ENCODE results near the gene LBR. TPM values are rescaled to one million over a fixed set of nuclear protein-coding genes. Genes with fewer than 3 reads are reported as not detected.

LBR gene
- total RNA-seq, 1 experiment from 2014 or later = 86.0 TPM

- Mint-ChIP-seq H3K27me3 (ENCODE audit: low read depth) (0 out of 2 replicates have a peak, but pooled peaks cover 4% of the 10 kb centered on the region), H3K9me3 (no peaks in the 10 kb centered on the region), H3K27ac (no peak overlapping the region), H3K36me3 (no peaks in the 10 kb centered on the region), H3K4me1 (peaks cover 24% of the 10 kb centered on the region), H3K4me3 (no peak overlapping the region)
- ChIA-PET POLR2A (interaction anchor here (0.7 kb wide), 1 partner anchor 643 kb away, joined by 5 read pairs; no protein-coding TSS in a partner anchor), CTCF (interaction anchor here (1.1 to 1.3 kb wide), 2 partner anchors 11 to 14 kb away, joined by 3 to 5 read pairs; no protein-coding TSS in a partner anchor)
- no peak for ATAC-seq
- TF ChIP-seq ARID4B (CRISPR knock-in tag; IDR thresholded peaks at IDR 0.05; ENCODE audit: borderline replicate concordance) (no peak), SOX15 (CRISPR knock-in tag; IDR thresholded peaks at IDR 0.05) (no peak), JUN (CRISPR knock-in tag; IDR thresholded peaks at IDR 0.05) (no peak), HMGA2 (CRISPR knock-in tag; IDR thresholded peaks at IDR 0.05) (no peak), CREM (CRISPR knock-in tag; IDR thresholded peaks at IDR 0.05) (no peak), ZNF425 (CRISPR knock-in tag; conservative IDR thresholded peaks at IDR 0.05) (no peak), ZNF423 (CRISPR knock-in tag; IDR thresholded peaks at IDR 0.05) (no peak), NR2C2 (CRISPR knock-in tag; IDR thresholded peaks at IDR 0.05) (no peak), IRF2 (CRISPR knock-in tag; IDR thresholded peaks at IDR 0.05; ENCODE audit: borderline replicate concordance, low read depth) (no peak), ZMAT4 (CRISPR knock-in tag; IDR thresholded peaks at IDR 0.05) (no peak), ZNF219 (CRISPR knock-in tag; IDR thresholded peaks at IDR 0.05; ENCODE audit: borderline replicate concordance) (no peak), TEAD1 (CRISPR knock-in tag; IDR thresholded peaks at IDR 0.05) (no peak), GABPB1 (CRISPR knock-in tag; IDR thresholded peaks at IDR 0.05) (no peak), CBFB (CRISPR knock-in tag; IDR thresholded peaks at IDR 0.05; ENCODE audit: low read depth) (no peak), NFATC4 (CRISPR knock-in tag; IDR thresholded peaks at IDR 0.05) (no peak), ZNF232 (CRISPR knock-in tag; IDR thresholded peaks at IDR 0.05) (no peak)
- TF ChIP-seq, protein P1, sequence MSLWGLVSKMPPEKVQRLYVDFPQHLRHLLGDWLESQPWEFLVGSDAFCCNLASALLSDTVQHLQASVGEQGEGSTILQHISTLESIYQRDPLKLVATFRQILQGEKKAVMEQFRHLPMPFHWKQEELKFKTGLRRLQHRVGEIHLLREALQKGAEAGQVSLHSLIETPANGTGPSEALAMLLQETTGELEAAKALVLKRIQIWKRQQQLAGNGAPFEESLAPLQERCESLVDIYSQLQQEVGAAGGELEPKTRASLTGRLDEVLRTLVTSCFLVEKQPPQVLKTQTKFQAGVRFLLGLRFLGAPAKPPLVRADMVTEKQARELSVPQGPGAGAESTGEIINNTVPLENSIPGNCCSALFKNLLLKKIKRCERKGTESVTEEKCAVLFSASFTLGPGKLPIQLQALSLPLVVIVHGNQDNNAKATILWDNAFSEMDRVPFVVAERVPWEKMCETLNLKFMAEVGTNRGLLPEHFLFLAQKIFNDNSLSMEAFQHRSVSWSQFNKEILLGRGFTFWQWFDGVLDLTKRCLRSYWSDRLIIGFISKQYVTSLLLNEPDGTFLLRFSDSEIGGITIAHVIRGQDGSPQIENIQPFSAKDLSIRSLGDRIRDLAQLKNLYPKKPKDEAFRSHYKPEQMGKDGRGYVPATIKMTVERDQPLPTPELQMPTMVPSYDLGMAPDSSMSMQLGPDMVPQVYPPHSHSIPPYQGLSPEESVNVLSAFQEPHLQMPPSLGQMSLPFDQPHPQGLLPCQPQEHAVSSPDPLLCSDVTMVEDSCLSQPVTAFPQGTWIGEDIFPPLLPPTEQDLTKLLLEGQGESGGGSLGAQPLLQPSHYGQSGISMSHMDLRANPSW (CRISPR knock-in tag; conservative IDR thresholded peaks at IDR 0.05; ENCODE audit: low read depth) = no peak
- no peak for DNase-seq (ENCODE audit: low spot score)
Observed at GRCh38 chr1:225450491-225451191, 22.8 kb upstream of the LBR start.

Data from WTC11 (cell line).